HG02759 (cell line): ENCODE data around the gene DENND2A.
"Not testable (repeated sequence)": the region's sequence is repeated elsewhere in the genome, so short reads cannot be mapped to it uniquely, and the experiment has no call there.

Source experiments
- ATAC-seq: cut with Tn5 transposase; IDR thresholded peaks from one replicate; pipeline ENCODE4 v1.9.1; 2021; ENCODE audit warnings: mild to moderate bottlenecking, moderate library complexity; ENCODE audit not compliant: unreplicated experiment

The DENND2A gene, protein sequence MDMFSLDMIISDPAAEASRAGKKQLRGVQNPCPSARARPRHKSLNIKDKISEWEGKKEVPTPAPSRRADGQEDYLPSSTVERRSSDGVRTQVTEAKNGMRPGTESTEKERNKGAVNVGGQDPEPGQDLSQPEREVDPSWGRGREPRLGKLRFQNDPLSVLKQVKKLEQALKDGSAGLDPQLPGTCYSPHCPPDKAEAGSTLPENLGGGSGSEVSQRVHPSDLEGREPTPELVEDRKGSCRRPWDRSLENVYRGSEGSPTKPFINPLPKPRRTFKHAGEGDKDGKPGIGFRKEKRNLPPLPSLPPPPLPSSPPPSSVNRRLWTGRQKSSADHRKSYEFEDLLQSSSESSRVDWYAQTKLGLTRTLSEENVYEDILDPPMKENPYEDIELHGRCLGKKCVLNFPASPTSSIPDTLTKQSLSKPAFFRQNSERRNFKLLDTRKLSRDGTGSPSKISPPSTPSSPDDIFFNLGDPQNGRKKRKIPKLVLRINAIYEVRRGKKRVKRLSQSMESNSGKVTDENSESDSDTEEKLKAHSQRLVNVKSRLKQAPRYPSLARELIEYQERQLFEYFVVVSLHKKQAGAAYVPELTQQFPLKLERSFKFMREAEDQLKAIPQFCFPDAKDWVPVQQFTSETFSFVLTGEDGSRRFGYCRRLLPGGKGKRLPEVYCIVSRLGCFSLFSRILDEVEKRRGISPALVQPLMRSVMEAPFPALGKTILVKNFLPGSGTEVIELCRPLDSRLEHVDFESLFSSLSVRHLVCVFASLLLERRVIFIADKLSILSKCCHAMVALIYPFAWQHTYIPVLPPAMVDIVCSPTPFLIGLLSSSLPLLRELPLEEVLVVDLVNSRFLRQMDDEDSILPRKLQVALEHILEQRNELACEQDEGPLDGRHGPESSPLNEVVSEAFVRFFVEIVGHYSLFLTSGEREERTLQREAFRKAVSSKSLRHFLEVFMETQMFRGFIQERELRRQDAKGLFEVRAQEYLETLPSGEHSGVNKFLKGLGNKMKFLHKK

DNA sequence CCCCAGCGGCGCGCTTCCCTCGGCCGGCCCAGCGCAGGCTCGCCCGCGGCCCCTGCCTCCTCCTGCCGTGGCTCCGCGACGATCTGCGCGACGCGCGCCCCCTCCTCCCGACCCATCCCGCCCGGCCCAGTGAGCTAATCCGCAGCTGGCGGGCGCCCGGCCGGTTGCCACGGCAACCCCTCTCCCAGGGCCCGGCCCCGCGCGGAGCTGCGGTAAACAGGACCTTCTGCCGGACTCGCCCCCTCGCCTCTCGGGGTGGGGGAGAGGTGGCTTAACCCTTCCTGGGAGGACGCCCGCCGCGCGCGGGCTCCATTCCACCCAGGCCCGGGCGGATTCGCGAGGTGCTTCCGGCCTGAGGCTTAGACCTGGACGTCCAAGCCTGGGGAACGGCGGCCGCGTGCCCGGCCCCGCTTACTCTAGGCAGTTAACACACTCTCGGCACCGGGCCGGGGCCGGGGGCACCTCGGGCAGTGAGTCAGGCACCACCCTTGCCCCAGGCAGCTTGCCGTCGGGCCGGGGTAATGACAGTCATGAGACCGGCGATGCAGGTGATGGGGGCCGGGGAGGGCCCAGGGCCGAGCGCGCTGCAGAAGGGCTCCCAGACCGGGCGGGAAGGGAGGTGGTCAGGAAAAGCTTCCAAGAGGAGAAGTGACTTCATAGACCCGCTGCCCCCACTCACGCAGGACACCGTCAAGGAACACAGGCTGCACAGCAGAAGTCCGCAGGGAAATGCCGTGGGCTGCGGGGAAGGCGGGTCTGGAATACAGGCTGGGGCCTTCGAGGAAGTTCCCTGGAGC, at the start of gene DENND2A:
DENND2A (minus strand) TSS at position 87 of the 797 bp plus-strand sequence. CDS start 38,416 bp downstream, outside the sequence.
- peak; percentile 45 for ATAC-seq

DNA sequence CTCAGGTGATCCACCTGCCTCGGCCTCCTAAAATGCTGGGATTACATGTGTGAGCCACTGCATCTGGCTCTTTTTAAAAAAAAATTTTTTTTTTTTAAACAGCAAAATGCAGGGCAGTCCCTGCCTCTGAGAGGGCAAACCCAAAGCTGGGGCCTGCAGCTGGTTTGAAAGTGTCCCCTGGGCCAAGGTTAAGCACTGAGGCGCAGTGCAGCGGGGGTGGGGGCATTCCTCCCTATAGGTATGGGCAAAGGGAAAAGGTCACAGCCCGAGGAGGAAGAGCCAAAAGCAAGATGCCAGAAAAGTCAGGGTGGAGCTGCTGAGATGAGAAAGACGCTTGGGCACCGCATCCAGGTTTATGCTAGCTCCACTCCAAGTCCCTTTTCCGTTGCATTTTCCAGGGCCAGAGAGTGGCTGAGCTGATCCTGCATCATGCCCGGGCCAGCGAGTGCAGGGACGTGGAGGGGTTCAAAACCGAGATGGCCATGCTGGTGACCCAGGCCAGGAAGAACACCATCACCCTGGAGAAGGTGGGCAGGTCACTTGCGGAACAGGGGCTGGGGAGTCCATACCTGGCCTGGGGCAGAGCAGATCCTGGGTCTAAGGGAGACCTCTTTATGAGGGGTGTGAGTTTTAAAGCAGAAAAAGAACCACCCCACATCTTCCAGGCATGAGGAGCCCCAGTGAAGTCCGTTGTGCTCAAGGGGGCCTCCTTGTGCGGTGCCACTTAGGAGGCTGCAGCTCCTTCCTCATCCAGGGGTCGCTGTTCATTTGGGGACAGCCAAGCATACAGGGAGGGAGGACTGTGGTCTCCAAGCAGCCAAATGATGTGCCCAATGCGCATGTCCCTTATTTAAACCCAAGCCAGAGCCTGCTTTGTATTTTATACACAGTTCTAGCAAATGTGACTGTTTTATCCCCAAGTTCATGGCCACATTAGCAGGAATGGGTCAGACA, 48.9 kb upstream of the DENND2A start:
- ATAC-seq = no peak

DNA sequence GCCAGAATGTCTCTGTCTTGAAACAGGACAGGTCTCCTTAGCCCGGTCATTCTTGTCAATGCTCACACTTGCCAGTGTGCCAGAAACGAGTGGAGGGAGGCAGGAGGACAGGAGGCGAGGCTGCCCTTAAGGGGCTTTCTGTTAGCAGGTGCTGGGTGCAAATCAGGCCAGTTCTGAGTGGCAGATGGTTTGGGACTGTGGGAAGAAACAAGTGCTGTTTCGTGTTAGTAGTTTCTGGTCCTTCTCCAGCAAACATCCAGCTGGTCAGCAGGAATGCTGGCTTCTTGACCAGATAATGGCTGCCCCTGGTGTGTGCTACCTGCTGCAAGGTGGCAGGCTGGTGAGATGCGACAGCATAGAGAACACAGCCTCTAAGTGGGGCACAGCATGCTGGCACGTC, 47.7 kb upstream of the DENND2A start:
- ATAC-seq = no peak

DNA sequence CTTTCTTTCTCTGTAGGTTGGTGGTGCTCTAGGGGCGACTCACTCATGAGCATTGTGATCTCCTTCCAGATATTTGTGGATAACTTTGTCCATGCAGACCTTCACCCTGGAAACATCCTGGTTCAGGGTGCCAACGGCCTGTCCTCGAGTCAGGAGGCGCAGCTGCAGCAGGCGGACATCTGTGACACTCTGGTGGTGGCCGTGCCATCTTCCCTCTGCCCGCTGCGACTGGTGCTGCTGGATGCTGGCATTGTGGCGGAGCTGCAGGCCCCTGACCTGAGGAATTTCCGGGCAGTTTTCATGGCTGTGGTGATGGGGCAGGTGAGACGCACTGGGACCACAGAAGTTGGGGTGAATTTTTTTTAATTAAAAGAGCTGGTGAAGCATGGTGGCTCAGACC, 46.3 kb upstream of the DENND2A start:
- ATAC-seq = no peak

DNA sequence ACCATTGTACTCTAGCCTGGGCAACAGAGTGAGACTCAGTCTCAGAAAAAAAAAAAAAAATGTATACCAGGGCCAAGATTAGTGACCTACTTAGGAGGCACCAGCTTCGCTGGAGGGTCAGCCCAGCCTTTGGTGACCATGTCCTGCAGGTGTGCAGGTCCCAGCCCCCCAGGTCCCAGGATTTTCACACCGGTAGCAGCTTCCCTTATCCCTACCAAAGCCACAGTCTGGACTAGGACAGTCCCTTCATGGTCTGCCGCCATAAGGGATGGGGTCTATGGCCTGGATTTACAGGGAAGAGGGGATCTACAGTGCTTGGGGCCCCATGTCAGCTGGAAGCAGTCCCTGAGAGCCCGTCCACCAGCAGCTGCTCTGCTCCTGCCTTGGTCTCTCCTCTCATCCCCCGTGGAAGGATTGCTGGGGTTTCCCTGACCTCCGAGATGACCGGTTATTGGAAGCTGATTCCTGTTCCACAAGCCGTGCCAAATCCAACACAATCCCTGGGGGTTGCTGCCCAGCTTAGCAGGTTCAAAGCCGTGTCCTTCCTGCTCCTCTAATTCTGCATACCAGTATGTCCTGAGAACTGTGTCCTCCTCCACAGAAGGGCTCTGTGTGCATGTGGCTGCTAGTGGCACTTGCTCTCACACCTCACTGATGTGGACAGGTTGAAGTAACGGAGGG, 44.9 kb upstream of the DENND2A start:
- ATAC-seq = no peak

DNA sequence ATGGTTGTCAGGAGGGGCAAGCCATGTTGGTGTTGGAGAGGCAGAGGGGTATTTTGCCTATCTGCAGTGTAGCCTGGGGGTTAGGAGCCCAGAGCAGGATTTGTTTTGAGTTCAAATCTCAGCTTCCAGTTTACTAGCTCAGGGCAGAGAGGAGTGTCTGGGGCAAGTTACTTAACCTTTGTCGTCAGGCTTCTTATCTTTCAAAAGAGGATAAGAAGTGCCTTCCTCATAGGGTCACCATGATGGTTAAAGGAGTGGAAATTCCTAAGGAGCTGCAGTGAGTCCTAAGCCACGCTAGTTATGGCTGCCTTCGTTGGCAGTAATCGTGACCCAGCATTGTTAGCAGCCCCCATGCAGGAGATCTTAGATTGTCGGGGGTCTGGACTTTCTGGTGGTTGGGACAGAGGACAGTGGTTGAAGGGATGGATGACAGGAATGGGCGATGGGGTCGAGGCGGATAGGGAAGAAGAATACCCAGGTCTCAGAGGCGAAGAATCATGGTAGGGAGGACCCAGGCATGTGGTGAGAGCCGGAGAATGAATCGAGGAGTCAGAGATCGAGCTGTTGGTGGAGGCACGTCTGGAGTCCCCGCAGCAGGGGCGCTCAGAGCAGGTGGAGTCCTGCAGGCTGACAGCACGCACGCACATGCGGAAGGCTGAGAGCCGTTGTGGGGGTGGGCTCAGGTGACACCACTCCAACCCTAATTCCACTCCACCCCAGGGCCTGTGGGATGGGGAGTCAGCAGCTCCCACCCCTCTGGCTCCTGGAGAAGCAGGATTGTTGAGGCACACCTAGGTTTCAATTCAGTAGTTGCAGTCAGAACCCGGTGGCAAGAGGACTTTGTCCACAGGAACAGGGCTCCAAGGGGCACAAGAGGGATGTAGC, 43.7 kb upstream of the DENND2A start:
- no peak for ATAC-seq

DNA sequence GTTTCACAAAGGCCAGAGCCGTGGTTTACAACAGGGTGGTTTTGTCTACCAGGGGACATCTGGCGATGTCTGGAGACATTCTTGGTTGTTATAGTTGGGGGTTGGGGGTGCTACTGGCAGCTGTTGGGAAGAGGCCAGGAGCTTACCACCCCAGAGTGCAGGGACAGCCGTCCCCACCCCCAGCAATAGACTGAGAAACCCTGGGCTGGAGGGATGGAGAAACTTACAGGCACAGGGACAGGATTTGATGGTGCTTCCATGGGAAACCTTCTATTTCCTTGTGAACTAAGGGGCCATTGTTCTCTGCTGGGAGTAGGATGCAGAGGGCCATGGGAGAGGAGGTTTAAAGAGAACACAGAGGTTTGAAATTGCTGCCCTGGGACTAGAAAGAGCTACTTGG, 43.0 kb upstream of the DENND2A start:
- ATAC-seq = no peak

DNA sequence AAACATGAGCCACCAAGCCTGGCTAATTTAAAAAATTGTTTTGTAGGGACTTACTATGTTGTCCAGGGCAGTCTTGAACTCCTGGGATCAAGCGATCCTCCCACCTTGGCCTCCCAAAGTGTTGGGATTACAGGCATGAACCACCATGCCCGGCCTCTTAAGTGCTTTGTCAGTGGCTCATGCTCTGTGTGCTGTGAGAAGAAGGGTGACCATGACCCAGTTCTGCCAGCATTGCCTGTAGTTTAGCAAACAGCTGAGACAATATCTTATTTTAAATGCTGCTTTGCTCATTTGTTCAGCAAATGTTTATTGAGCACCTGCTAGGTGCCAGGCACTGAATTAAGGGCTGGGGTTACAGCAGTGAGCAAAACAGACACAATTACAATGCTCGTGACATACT, 41.2 kb upstream of the DENND2A start:
- ATAC-seq = no peak

DNA sequence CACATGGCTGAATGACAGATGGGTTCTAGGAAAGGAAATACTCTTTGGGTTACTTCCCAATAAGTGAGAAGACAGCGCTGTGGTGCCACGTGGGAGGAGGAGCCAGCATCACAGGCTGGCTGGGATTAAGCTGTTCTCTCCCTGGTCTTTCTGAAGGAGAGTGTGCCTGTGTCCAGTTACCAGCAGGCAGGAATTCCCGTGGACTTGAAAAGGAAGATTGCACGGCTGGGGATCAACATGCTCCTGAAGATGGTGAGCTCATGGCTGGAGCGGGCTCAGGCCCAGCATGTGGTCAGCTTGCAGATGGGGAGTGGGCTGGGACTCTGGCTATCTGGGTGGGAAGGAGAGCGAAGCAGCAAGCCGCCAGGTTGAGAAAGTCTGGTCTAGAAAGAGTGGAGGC, 40.3 kb upstream of the DENND2A start:
- ATAC-seq = no peak

DNA sequence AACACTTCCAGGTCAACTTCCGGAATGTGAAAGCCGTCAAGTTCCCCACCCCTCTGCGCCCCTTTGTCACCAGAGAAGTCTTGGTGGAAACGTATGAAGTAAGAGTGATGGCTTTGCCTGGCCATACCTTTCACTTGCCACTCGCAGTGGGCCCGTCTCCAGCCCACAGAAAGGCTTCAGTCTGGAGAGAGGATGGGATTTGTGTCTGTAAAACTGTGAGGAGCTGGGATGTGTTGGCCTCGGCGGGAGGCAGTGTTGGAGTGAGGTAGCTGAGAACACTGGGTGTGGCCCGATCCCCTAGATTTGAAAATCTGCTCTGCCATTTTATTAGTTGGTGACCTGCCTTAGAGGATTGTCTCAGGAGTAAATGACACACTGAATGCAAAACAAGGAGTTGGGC, 38.6 kb upstream of the DENND2A start:
- ATAC-seq = no peak

DNA sequence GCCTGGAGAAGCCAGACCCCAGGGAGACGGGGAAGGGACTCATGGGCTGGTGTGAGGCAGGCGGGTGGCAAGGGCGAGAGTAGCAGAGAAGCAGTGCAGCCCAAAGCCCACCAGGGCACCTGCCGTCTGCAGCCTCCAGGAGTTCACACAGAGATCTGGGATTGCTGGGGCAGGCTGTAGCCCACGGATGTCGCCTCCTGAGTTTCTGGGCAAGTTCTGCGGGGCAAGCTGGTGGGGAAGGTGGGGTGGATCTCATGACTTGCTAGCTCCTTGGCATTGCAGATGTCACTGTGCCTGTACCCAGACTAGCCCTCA, 38.2 kb upstream of the DENND2A start:
- no peak for ATAC-seq

DNA sequence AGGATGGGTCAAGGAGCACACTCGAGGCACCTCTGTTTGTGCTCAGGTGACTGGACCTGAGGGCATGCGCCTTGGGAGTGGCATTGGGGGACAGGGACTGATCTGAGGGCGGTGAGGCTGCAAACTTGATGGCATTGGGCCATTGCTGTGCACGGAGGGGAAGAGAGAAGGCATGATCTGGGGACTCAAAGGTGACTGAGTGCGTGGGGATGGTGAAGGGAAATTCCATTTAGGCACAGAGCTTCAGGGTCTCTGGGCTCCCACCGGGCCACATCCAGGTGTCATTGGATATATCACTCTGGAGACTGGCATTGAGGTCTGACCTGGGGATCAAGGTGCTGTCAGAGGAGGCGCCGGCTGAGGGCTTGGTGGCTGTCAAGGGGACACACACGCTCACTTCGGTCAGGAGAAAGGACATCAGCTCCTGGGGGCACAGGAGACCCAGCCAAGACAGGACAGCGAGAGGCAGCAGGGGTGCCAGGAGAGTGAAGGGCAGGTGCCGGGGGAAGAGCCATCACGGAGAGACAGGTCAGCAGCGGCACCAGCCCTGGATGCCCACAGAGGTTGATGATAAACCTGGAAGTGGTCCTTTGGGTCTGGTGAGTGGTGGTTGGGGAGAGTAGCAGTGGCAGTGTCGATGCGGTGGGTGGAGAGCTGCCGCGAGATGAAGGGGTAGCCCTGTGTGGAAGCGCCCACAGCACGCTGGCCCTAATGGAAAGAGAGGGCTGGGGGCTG, 37.6 kb upstream of the DENND2A start:
- ATAC-seq = no peak

DNA sequence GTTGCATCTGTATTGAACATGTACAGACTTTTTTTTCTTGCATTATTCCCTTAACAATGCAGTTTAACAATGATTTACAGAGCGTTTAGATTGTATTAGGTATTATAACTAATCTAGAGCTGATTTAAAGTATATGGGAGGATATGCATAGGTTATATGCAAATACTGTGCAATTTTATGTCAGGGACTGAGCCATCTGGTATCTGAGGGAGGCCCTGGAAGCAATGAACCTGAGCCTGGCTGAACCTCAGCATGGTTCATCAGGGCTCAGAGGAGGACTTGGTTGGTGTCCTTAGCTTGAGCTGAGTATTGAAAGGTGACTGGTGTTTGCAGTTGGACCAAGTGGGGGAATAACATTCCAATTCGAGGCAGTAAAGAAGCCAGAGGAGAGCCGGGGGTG, 36.9 kb upstream of the DENND2A start:
- ATAC-seq = no peak

DNA sequence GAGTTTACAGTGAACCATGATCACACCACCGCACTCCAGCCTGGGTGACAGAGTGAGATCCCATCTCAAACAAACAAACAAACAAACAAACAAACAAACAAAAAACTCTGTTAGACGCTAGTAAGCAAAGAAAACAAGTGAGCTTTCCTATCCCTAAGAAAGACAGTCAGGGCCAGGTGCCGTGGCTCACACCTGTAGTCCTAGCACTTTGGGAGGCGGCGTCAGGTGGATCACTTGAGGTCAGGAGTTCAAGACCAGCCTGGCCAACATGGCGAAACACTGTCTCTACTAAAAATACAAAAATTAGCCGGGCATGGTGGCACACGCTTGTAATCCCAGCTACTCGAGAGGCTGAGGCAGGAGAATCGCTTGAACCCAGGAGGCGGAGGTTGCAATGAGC, 36.3 kb upstream of the DENND2A start:
- not testable (repeated sequence) for ATAC-seq

DNA sequence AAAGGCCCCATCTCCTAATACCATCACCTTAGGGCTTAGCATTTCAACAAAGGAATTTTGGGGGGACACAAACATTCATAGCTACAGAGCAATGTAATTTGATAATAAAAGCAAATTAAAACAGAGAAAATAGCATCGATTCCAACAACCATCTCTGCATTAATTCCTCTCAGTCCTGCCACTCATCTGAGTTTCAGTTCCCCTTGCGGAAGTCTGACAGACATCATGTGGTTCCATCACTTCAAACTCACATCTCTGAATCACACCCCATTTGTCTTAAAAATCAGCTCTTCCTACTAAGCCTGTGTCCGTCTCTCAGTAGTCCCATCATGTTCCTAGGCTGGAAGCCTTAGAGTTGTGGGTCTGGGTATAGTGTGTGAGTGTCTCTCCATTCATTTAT, 35.7 kb upstream of the DENND2A start:
- peak; percentile 42 for ATAC-seq

DNA sequence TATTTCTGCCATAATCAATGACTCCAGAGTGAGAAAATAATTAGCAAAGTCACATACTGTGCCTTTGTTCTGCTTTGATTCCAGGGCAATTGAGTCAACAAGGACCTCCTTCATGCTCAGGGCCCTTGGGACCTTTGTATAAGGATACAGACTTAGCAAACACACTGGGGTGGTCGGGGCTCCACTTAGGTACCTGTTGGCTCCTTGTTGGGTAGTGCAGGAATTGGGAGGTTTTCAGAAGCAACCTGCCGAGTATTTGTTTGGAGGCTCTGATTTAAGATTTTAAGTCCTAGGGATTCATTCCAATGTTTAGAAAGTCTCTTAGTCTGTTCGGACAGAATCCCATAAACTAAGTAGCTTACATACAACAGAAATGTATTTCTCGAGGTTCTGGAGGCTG, 35.1 kb upstream of the DENND2A start:
- ATAC-seq = no peak

DNA sequence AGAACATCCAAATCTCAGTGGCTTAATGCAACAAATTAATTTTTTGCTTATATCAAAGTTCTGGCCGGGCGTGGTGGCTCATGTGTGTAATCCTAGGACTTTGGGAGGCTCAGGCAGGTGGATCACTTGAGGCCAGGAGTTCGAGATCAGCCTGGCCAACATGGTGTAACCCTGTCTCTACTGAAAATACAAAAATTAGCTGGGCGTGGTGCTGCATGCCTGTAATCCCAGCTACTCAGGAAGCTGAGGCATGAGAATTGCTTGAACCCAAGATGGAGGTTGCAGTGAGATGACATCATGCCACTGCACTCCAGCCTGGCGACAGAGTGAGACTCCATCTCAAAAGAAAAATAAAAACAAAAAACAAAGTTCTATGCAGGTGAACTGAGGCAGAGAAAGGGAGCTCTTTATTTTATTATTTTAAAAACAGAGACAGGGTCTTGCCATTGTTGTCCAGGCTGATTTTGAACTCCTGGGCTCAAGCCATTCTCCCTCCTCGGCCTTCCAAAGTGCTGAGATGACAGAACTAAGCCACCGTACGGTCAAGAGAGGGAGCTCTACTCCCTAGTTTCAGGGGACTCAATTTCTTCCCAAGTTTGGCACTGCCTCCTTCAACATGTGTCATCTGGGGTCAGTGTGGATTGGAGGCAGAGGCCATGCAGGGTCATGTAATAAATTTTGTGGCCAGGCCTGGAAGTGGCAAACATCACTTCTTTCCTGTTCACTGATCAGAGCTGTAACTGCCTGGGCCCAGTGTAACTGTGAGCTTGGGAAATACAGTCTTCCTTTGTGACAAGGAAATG, 34.5 kb upstream of the DENND2A start:
- no peak for ATAC-seq
